GM19023 (cell line): ENCODE results near the gene SBF2.
"Not testable (repeated sequence)": the region's sequence is repeated elsewhere in the genome, so short reads cannot be mapped to it uniquely, and the experiment has no call there.

Source experiments
- ATAC-seq: cut with Tn5 transposase; IDR thresholded peaks from one replicate; pipeline ENCODE4 v1.9.1; 2021; ENCODE audit warnings: mild to moderate bottlenecking, moderate library complexity; ENCODE audit not compliant: unreplicated experiment

Gene SBF2

DNA sequence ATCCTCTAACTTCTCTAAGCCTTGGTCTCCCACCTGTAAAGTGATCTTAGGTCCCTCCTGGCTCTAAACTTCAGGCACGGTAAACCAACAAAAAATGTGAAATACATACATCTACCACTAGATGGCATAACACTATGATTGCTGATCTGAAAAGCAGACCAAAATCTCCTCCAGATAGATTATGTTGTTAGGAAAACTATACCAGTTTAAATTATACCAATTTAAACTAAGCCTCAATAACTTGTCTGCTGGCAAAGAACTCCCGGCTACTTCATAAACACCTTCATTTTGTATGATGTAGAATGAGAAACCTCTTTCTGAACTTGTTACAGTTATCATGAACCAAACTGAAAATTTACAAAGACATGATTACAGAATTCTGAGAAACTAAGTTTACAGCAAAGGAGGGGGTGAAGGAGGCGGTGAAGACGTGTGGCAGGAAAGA, 85.9 kb downstream of the SBF2 start:
- no peak for ATAC-seq

- no peak for ATAC-seq
These were observed 88.1 kb downstream of the SBF2 start for GRCh38 chr11:10205928-10206327.

DNA sequence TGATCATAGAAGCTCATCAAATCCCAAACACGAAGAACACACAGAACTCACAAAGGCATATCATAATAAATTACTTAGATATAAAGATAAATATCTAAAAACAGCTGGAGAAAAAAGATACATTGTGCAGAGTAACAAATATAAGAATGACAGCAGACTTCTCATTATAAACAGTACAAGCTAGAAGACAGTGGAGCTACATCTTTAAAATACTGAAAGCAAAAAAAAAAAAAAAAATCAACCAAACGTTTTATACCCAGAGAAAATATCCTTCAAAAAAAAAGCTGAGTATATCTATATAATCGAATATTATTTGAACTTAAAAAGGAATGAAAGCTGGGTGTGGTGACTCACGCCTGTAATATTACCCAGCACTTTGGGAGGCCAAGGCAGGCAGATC, 90.0 kb downstream of the SBF2 start:
- ATAC-seq, result no peak

GRCh38 chr11:10201343-10201742, 92.7 kb downstream of the SBF2 start:
- no peak for ATAC-seq

DNA sequence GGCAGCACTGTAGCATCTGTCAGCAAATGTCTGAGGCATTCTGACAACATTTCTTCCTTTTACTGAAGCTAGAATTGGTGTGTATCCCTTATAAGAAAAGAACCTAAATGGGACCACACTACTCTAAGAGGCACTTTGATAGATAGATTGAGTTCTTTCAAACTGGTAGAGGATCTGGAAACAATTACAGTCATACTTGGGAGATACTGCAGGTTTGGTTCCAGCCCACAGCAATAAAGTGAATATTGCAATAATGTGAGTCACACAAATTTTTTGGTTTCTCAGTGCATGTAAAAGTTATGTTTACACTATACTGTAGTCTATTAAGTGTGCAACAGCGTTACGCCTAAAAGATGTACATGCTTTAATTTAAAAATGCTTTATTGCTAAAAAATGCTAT, 96.9 kb downstream of the SBF2 start:
- no peak for ATAC-seq

- ATAC-seq, result no peak
These were observed 102.0 kb downstream of the SBF2 start for GRCh38 chr11:10192036-10192435.

DNA sequence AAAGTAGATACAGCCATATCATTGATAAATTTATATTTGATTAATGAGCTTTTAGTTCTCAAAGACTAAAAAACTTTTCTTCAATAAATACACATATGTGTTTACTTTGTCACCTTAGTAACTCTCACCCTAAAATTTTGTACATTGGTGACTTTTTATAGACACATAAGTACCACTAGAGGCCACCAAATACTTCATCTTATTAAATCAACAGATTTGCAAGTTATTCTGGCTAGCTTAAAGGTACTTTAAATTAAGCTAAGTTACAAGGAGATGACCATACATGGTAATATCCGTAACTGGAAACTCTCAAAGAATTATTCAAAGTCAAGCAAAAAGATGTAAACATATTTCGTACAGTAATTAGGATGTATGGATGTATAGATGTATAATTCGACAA, 112.2 kb downstream of the SBF2 start:
- ATAC-seq, result no peak

- ATAC-seq, result no peak
These were observed 129.4 kb downstream of the SBF2 start for GRCh38 chr11:10164621-10165020.

DNA sequence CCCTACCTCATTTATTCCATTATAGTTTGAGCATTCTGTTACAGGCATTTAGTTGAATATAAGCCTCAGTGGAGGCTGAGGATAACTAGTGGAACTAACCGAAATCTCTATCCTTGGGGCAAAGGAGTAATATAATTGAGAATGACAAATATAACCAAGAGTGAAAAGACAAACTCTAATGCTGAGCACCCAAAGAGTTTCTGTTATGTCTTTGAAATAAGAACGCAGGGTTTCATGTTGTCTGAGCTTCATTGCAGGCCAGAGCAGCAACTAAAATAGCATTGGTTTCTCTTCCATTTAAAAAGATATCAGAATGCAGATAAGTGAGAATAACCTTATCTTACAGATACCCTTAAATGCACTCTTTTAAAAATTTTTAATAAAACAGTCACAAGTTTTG, 131.8 kb downstream of the SBF2 start:
- ATAC-seq, result no peak

DNA sequence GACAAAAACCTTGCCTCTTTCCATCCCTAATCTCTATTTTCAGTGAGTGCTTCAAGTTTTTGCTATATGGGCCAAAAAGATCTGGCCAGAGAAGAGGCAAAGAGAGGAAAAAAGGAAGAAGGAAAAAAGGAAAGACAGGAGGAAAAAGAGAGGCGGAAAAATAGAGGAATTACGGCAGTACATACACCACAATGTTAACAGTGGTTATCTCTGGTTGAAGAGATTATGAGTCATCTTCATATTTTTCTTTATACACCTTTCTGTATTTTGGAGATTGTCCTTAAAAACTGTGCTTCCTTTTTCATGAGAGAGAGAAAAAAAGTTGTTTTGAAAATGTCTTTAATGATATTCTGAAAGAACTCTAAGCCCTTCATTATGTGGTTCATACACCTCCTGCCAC, 133.7 kb downstream of the SBF2 start:
- no peak for ATAC-seq

- ATAC-seq, result no peak
These were observed 135.6 kb downstream of the SBF2 start for GRCh38 chr11:10158461-10158860.

DNA sequence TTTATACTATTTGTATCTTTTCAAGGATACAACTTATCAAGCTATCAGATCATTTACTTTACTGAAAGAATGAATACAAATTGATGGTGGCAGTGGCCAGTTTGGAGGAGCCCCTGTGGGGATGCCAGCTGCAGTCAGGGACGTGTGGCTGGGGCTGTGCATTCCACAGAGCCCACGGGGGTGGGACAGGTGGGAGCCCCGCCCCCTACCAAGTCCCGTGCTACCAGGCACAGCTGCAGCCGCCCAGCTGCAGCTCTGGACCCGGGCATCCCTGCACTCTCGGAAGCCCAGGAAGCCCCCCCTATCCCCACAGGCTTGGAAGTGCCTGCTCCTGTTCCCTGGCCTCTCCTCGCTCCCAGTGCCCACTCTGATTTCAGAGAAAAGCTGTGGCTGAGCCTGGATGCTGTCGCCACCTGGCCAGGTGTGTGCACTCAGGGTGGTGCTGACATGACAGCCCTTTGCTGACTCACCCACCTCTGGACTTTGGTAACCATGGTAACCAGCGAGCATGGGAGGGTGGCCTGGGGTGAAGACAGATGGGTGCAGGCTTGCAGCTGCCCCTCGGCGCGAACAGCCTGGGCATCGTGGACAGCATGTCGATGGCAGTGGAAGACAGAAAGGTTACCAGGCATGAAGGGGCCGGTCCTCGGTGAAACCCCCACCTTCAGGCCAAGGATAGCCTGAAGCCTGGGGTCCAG, 138.1 kb downstream of the SBF2 start:
- no peak for ATAC-seq

DNA sequence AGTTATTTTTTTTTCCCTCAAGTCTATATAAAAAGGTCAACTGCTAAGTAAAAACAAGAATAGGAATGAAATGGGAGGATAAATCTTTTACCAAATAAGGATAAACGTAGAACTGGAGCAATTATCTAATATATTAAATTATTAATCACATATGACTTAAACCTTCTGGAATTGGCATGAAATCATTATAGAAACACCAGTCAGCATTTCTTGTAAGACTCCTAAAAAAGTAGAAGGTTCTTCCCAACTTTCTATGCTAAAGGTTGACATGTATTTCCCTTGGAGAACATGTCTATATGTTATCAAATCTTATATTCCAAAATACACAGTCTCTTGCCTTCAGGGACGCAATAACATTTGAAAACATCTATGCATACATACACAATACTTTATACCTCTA, 143.2 kb downstream of the SBF2 start:
- ATAC-seq, result no peak

GRCh38 chr11:10149553-10149952, 144.5 kb downstream of the SBF2 start:
- ATAC-seq, result no peak

- ATAC-seq, result no peak
These were observed 146.8 kb downstream of the SBF2 start for GRCh38 chr11:10147195-10147594.

DNA sequence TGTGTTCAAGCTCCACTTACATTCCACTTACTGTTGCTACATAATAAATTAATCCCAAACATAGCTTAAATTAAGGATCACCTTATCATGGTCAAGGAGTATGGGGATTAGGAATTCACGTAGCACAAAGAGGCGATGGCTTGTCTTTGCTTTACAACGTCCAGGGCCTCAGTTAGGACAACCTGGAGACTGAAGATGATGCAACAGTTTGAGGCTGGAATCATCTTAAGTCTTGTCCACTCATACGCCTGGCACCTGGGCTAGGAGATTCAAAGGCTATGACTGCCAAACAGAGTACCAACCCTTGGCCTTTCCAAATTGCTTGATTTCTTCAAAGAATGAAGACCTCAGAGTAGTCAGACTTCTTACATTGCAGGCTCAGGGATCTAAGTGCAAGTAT, 149.1 kb downstream of the SBF2 start:
- ATAC-seq, result no peak

GRCh38 chr11:10139656-10140055, 154.4 kb downstream of the SBF2 start:
- ATAC-seq, result no peak

- ATAC-seq, result no peak
These were observed 154.9 kb downstream of the SBF2 start for GRCh38 chr11:10139143-10139542.

- ATAC-seq, result no peak
These were observed 159.0 kb downstream of the SBF2 start for GRCh38 chr11:10134975-10135481.

DNA sequence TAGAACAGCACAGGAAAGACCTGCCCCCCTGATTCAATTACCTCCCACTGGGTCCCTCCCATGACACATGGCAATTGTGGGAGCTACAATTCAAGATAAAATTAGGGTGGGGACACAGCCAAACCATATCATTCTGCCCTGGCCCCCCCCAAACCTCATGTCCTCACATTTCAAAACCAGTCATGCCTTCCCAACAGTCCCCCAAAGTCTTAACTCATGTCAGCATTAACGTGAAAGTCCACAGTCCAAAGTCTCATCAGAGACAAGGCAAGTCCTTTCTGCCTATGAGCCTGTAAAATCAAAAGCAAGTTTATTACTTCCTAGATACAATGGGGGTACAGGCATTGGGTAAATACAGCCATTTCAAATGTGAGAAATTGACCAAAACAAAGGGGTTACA, 159.8 kb downstream of the SBF2 start:
- not testable (repeated sequence) for ATAC-seq

DNA sequence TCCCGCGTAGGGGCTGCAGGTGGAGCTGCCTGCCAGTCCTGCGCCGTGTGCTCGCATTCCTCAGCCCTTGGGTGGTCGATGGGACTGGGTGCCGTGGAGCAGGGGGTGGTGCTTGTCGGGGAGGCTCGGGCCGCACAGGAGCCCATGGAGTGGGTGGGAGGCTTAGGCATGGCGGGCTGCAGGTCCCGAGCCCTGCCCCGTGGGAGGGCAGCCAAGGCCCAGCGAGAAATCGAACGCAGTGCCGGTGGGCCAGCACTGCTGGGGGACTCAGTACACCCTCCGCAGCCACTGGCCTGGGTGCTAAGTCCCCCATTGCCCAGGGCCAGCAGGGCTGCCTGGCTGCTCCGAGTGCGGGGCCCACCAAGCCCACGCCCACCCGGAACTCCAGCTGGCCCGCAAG, 160.8 kb downstream of the SBF2 start:
- ATAC-seq, result not testable (repeated sequence)

DNA sequence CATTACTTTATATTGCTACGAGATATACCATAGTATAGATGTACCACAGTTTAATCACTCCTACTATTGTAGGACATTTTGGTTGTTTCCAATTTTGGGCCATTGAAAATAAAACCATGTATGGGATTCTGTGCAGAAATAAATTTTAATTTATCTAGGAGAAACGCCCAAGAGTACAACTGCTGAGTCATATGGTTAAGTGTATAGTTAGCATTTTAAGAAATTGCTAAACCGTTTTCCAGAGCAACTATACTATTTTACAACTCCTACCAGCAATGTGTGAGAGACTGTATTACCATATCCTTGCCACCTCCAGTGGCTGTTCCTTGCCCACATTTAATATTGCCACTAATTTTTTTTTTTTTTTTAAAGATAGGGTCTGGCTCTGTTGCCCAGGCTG, 163.1 kb downstream of the SBF2 start:
- ATAC-seq, result no peak

- ATAC-seq, result not testable (repeated sequence)
These were observed 164.8 kb downstream of the SBF2 start for GRCh38 chr11:10129184-10129583.
